ENCODE data around the gene MIEF2. TPM values are rescaled to one million over a fixed set of nuclear protein-coding genes. Genes with fewer than 3 reads are reported as not detected.

Gene MIEF2
- polyA plus RNA-seq, 2 of the 4 experiments (the other 2 are of a cell fraction) = 3.7 to 8.5 TPM

DNA sequence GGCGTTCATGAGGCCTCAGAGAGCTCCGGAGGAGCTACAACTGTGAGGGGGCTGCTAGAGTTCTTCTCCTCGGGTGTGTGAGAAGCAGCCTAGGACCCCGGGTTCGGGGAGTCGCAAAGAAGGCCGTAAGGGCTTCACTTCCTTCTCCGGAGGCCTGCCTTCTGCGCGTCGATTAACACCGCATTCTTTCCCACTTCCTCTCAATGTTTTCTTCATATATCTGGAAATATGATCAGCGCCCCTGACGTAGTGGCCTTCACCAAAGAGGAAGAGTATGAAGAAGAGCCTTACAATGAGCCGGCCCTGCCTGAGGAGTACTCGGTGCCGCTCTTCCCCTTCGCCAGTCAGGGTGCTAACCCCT is 55.1 kb downstream of the MIEF2 start:
- no peaks in the 10 kb centered on the region for H3K9me3 ChIP-seq
- peak overlapping the region; percentile 80 for H3K4me2 ChIP-seq
- TF ChIP-seq EP300 (IDR thresholded peaks at IDR 0.05) (no peak), PHF8 (IDR thresholded peaks at IDR 0.05; ENCODE audit: borderline replicate concordance, low read depth) (peak; percentile 33; the same call in 1 of the 2 replicates), HEYL (CRISPR knock-in tag; IDR thresholded peaks at IDR 0.05) (no peak), JUN (IDR thresholded peaks at IDR 0.05) (0 out of 5 replicates have a peak, but pooled peaks of 1 of the 2 experiments have one; percentile 33), TFCP2L1 (CRISPR knock-in tag; IDR thresholded peaks at IDR 0.05) (no peak), FOSL2 (IDR thresholded peaks at IDR 0.05) (no peak), FOSL2 (CRISPR knock-in tag; IDR thresholded peaks at IDR 0.05) (no peak), FOXS1 (CRISPR knock-in tag; IDR thresholded peaks at IDR 0.05) (no peak), KDM5A (IDR thresholded peaks at IDR 0.05) (peak; percentile 98; the same call in 1 of the 2 replicates), EHMT2 (IDR thresholded peaks at IDR 0.05; ENCODE audit: low read depth) (no peak)
- TF ChIP-seq, protein P1, sequence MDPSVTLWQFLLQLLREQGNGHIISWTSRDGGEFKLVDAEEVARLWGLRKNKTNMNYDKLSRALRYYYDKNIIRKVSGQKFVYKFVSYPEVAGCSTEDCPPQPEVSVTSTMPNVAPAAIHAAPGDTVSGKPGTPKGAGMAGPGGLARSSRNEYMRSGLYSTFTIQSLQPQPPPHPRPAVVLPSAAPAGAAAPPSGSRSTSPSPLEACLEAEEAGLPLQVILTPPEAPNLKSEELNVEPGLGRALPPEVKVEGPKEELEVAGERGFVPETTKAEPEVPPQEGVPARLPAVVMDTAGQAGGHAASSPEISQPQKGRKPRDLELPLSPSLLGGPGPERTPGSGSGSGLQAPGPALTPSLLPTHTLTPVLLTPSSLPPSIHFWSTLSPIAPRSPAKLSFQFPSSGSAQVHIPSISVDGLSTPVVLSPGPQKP (IDR thresholded peaks at IDR 0.05; ENCODE audit: low read depth, low read length) = no peak
- TF ChIP-seq, protein P2, sequence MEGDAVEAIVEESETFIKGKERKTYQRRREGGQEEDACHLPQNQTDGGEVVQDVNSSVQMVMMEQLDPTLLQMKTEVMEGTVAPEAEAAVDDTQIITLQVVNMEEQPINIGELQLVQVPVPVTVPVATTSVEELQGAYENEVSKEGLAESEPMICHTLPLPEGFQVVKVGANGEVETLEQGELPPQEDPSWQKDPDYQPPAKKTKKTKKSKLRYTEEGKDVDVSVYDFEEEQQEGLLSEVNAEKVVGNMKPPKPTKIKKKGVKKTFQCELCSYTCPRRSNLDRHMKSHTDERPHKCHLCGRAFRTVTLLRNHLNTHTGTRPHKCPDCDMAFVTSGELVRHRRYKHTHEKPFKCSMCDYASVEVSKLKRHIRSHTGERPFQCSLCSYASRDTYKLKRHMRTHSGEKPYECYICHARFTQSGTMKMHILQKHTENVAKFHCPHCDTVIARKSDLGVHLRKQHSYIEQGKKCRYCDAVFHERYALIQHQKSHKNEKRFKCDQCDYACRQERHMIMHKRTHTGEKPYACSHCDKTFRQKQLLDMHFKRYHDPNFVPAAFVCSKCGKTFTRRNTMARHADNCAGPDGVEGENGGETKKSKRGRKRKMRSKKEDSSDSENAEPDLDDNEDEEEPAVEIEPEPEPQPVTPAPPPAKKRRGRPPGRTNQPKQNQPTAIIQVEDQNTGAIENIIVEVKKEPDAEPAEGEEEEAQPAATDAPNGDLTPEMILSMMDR (IDR thresholded peaks at IDR 0.05) = no peak
- WGBS (ENCODE audit: missing lambda C conversion rate) = 18% methylated on average over 18 of the region's 18 CpGs
- ChIA-PET POLR2A (interaction anchor here (1.6 kb wide), 1 partner anchor 26 kb away, joined by 4 read pairs; no protein-coding TSS in a partner anchor), CTCF (interaction anchor here (0.7 to 1.4 kb wide), 2 partner anchors 13 to 98 kb away, joined by 3 to 4 read pairs; no protein-coding TSS in a partner anchor)
- DNase-seq (ENCODE audit: low read depth in 1 of 2, low spot score in 1 of 2) = no peak
- peak overlapping the region; percentile 88 to 90 for H3K27ac ChIP-seq
- no peak for ATAC-seq
- no peak for FAIRE-seq
- H3K4me3 ChIP-seq = peak overlapping the region; percentile 82
- H3K4me1 ChIP-seq = peaks cover 39% of the 10 kb centered on the region; the same call in 2 of the 3 replicates

DNA sequence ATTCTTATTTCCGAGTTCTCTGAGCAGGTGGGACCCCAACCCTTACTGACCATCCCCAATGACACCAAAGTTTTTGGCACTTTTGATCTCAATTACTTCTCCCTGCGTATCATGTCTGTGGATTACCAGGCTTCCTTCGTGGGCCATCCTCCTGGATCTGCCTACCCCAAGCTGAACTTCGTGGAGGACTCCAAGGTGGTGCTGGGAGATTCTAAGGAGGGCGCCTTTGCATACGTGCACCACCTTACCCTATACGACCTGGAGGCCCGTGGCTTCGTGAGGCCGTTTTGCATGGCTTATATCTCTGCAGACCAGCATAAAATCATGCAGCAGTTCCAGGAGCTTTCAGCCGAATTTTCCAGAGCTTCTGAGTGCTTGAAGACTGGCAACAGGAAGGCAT is 55.5 kb downstream of the MIEF2 start:
- ChIA-PET POLR2A (interaction anchor here (1.6 kb wide), 1 partner anchor 26 kb away, joined by 4 read pairs; no protein-coding TSS in a partner anchor), CTCF (interaction anchor here (0.7 to 1.4 kb wide), 3 partner anchors 14 to 180 kb away, joined by 3 to 4 read pairs (median 3); no protein-coding TSS in a partner anchor)
- FAIRE-seq (no peak), ATAC-seq (no peak), DNase-seq (ENCODE audit: low read depth in 1 of 2, low spot score in 1 of 2) (no peak)
- Histone ChIP-seq H3K9me3 (no peaks in the 10 kb centered on the region), H3K4me2 (peak overlapping the region; percentile 80), H3K27ac (peak overlapping the region; percentile 88 to 90), H3K4me1 (peaks cover 39% of the 10 kb centered on the region; the same call in 2 of the 3 replicates), H3K4me3 (peak overlapping the region; percentile 82)
- 67% methylated on average over 11 of the region's 11 CpGs for WGBS (ENCODE audit: missing lambda C conversion rate)
- TF ChIP-seq NR3C1 (IDR thresholded peaks at IDR 0.05) (no peak), RARB (CRISPR knock-in tag; IDR thresholded peaks at IDR 0.05) (no peak), NFE2L2 (conservative IDR thresholded peaks at IDR 0.05; ENCODE audit: low read length) (no peak), BHLHE40 (IDR thresholded peaks at IDR 0.05; ENCODE audit: low read depth, low read length) (no peak), HOXB13 (CRISPR knock-in tag; IDR thresholded peaks at IDR 0.05; ENCODE audit: low read depth) (no peak), TP53 (CRISPR knock-in tag; IDR thresholded peaks at IDR 0.05) (no peak), FOXS1 (CRISPR knock-in tag; IDR thresholded peaks at IDR 0.05) (no peak)
- TF ChIP-seq, protein P3, sequence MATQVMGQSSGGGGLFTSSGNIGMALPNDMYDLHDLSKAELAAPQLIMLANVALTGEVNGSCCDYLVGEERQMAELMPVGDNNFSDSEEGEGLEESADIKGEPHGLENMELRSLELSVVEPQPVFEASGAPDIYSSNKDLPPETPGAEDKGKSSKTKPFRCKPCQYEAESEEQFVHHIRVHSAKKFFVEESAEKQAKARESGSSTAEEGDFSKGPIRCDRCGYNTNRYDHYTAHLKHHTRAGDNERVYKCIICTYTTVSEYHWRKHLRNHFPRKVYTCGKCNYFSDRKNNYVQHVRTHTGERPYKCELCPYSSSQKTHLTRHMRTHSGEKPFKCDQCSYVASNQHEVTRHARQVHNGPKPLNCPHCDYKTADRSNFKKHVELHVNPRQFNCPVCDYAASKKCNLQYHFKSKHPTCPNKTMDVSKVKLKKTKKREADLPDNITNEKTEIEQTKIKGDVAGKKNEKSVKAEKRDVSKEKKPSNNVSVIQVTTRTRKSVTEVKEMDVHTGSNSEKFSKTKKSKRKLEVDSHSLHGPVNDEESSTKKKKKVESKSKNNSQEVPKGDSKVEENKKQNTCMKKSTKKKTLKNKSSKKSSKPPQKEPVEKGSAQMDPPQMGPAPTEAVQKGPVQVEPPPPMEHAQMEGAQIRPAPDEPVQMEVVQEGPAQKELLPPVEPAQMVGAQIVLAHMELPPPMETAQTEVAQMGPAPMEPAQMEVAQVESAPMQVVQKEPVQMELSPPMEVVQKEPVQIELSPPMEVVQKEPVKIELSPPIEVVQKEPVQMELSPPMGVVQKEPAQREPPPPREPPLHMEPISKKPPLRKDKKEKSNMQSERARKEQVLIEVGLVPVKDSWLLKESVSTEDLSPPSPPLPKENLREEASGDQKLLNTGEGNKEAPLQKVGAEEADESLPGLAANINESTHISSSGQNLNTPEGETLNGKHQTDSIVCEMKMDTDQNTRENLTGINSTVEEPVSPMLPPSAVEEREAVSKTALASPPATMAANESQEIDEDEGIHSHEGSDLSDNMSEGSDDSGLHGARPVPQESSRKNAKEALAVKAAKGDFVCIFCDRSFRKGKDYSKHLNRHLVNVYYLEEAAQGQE (IDR thresholded peaks at IDR 0.05) = no peak

Other genes with a start within 250 kb of the MIEF2 start
- 20.0 and 22.3 TPM in 2 replicates for gene ATPAF2, start 221.5 kb upstream of the MIEF2 start, polyA plus RNA-seq (2011; rRNA removed)
- gene ATPAF2, start 221.5 kb upstream of the MIEF2 start, polyA plus RNA-seq (2017; fragmentation: RNase III; extraction: RNeasy Plus Mini Kit Qiagen cat#74134 plus additional on column Dnase treatment) = 20.7 to 21.4 TPM (median 21.3 TPM) in 3 replicates
- 11.2 and 11.9 TPM in 2 replicates for gene GID4, start 221.3 kb upstream of the MIEF2 start, polyA plus RNA-seq (2011; rRNA removed)
- 11.4 to 11.6 TPM (median 11.5 TPM) in 3 replicates for gene GID4, start 221.3 kb upstream of the MIEF2 start, polyA plus RNA-seq (2017; fragmentation: RNase III; extraction: RNeasy Plus Mini Kit Qiagen cat#74134 plus additional on column Dnase treatment)
- 41.9 and 44.6 TPM in 2 replicates for gene DRG2, start 172.7 kb upstream of the MIEF2 start, polyA plus RNA-seq (2011; rRNA removed)
- 48.2 to 51.9 TPM (median 48.3 TPM) in 3 replicates for gene DRG2, start 172.7 kb upstream of the MIEF2 start, polyA plus RNA-seq (2017; fragmentation: RNase III; extraction: RNeasy Plus Mini Kit Qiagen cat#74134 plus additional on column Dnase treatment)
- gene MYO15A, start 151.9 kb upstream of the MIEF2 start, polyA plus RNA-seq (2011; rRNA removed) = 0.22 and 0.24 TPM in 2 replicates
- gene MYO15A, start 151.9 kb upstream of the MIEF2 start, polyA plus RNA-seq (2017; fragmentation: RNase III; extraction: RNeasy Plus Mini Kit Qiagen cat#74134 plus additional on column Dnase treatment) = 0.07 to 0.36 TPM (median 0.26 TPM) in 3 replicates
- gene ALKBH5, start 76.8 kb upstream of the MIEF2 start, polyA plus RNA-seq (2011; rRNA removed) = 99.2 and 105 TPM in 2 replicates
- gene ALKBH5, start 76.8 kb upstream of the MIEF2 start, polyA plus RNA-seq (2017; fragmentation: RNase III; extraction: RNeasy Plus Mini Kit Qiagen cat#74134 plus additional on column Dnase treatment) = 52.5 to 57.9 TPM (median 54.2 TPM) in 3 replicates
- 11.2 and 13.1 TPM in 2 replicates for gene LLGL1, start 35.0 kb upstream of the MIEF2 start, polyA plus RNA-seq (2011; rRNA removed)
- gene LLGL1, start 35.0 kb upstream of the MIEF2 start, polyA plus RNA-seq (2017; fragmentation: RNase III; extraction: RNeasy Plus Mini Kit Qiagen cat#74134 plus additional on column Dnase treatment) = 15.5 to 19.3 TPM (median 18.9 TPM) in 3 replicates
- 280 and 299 TPM in 2 replicates for gene FLII, start 1.9 kb upstream of the MIEF2 start, polyA plus RNA-seq (2011; rRNA removed)
- gene FLII, start 1.9 kb upstream of the MIEF2 start, polyA plus RNA-seq (2017; fragmentation: RNase III; extraction: RNeasy Plus Mini Kit Qiagen cat#74134 plus additional on column Dnase treatment) = 222 to 265 TPM (median 253 TPM) in 3 replicates
- 29.0 TPM in 2 replicates for gene TOP3A, start 54.3 kb downstream of the MIEF2 start, polyA plus RNA-seq (2011; rRNA removed)
- 28.2 to 30.7 TPM (median 29.3 TPM) in 3 replicates for gene TOP3A, start 54.3 kb downstream of the MIEF2 start, polyA plus RNA-seq (2017; fragmentation: RNase III; extraction: RNeasy Plus Mini Kit Qiagen cat#74134 plus additional on column Dnase treatment)
- 12.3 and 15.0 TPM in 2 replicates for gene SMCR8, start 54.6 kb downstream of the MIEF2 start, polyA plus RNA-seq (2011; rRNA removed)
- gene SMCR8, start 54.6 kb downstream of the MIEF2 start, polyA plus RNA-seq (2017; fragmentation: RNase III; extraction: RNeasy Plus Mini Kit Qiagen cat#74134 plus additional on column Dnase treatment) = 14.3 to 15.8 TPM (median 15.1 TPM) in 3 replicates
- 38.7 and 43.2 TPM in 2 replicates for gene SHMT1, start 102.9 kb downstream of the MIEF2 start, polyA plus RNA-seq (2011; rRNA removed)
- 58.3 to 66.1 TPM (median 62.1 TPM) in 3 replicates for gene SHMT1, start 102.9 kb downstream of the MIEF2 start, polyA plus RNA-seq (2017; fragmentation: RNase III; extraction: RNeasy Plus Mini Kit Qiagen cat#74134 plus additional on column Dnase treatment)
- gene EVPLL, start 117.1 kb downstream of the MIEF2 start, polyA plus RNA-seq (2011; rRNA removed) = not detected in 2 replicates
- 0.05 to 0.07 TPM in 2 of 3 replicates, not detected in the other for gene EVPLL, start 117.1 kb downstream of the MIEF2 start, polyA plus RNA-seq (2017; fragmentation: RNase III; extraction: RNeasy Plus Mini Kit Qiagen cat#74134 plus additional on column Dnase treatment)
- gene LGALS9C, start 216.1 kb downstream of the MIEF2 start, polyA plus RNA-seq (2011; rRNA removed) = not detected in 2 replicates
- gene LGALS9C, start 216.1 kb downstream of the MIEF2 start, polyA plus RNA-seq (2017; fragmentation: RNase III; extraction: RNeasy Plus Mini Kit Qiagen cat#74134 plus additional on column Dnase treatment) = not detected in 3 replicates

Data from A549 (cell line).